Islet precursor cell (in vitro differentiated cells): ENCODE results near the gene CUEDC2.

ENCODE experiments used
- DNase-seq: peaks from one replicate; pipeline ENCODE4 v3.0.0-alpha.2; 2018

CUEDC2 gene

DNA sequence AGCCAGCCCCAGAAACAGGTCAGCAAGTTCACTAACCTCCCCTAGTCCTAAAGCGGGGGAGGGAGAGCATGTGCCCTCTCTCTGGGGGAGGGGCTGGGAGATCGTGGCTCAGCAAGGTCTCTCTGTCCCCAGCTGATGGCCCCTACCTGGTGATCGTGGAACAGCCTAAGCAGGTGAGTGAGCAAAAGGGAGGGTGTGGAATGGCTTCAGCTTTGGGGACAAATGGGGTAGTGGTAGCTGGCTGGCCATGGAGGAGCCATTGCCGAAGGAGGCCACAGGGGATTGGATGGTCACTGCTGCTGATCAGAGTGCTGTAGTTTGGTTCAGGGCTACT, 36.1 kb downstream of the CUEDC2 start:
- DNase-seq, result no peak

DNA sequence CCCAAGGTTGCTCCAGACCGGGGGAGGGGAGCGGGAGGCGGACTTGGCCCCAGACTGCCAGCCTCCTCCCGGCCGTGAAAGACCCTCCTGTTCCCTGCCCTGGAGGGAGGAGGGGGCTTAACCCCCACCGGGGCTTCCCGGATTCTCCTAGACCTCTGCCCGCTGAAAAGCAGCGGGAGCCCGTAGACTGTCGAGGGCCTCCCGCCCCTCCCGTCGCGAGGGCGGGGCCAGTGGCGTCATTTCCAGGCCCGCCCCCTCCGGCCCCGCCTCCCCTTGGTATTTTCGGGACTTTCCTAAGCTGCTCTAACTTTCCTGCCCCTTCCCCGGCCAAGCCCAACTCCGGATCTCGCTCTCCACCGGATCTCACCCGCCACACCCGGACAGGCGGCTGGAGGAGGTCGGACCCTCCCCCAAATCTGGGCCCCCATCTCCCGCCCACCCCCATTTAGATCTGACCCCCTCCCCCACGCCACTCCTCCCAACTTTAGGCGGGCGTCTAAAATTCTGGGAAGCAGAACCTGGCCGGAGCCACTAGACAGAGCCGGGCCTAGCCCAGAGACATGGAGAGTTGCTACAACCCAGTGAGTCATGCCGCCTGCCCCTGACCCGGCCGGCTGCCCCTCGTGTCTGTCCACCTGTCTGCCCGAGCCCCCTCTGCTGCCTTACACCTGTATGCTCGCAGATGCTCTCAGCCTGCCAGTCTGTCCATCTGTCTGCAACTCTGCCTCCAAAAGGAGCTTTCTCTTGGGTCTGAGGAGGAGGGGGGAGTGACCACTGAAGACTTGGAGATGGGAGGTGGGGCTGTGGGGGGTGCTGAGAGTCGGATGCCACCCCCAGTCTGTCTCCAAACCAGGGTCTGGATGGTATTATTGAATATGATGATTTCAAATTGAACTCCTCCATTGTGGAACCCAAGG, 36.7 kb downstream of the CUEDC2 start, which contains the start of gene NFKB2:
Gene NFKB2 (plus strand): TSS at position 306 of the 917 bp plus-strand sequence. CDS start 255 bp downstream, at position 561.
- peak; percentile 94 for DNase-seq

DNA sequence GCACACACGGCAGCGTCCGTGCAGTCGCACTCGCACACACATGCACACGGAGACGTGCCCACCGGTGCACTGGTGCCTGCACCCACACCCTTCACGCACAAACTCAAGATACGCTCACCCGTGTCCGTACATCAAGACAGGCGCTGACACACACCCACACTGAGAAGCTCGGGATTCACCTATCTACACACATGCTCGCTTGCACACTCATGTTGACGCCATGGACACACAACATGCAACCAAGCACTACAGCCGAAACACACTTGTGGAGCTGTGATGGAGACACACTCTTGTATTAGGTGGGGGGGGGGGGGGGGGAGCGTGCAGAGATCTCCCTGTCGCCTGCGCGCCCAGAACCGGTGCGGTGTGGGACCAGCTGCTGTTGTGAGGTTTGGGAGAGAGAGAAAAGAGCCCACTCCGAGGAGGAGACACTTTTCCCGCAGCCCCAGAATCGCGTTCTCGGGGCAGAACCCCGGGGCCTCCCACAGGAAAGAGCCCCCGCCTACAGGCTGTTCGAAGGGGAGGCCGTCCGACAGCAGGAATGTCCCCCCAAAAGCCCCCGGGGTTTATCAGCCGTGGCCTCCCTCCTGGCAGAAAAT, 37.5 kb downstream of the CUEDC2 start:
- DNase-seq, result no peak

DNA sequence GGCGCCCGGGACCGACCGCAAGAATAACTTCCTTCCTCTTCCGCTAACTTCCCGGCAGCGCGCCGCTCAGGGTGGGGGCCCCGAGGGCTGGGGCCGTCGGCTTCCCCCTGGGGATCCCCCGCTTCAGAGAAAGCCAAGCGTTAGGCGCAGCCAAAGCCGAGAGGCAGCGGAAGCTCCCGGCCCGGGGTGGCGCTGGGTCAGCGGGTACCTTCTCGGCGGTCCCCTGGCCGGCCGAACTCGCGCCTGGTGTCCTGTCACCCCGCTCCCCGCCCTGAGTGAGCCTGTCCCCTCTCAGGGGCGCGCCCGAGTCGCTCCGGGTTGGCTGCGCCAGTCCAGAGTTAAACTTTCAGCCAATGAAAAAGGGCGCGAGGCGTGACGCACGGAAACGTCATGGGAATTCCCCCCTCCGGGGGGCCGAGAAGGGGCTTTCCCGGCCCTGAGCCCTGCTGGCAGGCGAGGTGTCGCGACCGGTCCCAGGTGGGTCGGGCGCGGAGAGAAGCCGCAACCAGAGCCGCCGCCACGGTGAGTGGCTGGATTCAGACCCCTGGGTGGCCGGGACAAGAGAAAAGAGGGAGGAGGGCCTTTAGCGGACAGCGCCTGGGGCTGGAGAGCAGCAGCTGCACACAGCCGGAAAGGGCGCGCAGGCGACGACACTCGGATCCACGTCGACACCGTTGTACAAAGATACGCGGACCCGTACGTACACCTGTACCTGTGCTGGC, 38.1 kb downstream of the CUEDC2 start:
- peak; percentile 95 for DNase-seq

DNA sequence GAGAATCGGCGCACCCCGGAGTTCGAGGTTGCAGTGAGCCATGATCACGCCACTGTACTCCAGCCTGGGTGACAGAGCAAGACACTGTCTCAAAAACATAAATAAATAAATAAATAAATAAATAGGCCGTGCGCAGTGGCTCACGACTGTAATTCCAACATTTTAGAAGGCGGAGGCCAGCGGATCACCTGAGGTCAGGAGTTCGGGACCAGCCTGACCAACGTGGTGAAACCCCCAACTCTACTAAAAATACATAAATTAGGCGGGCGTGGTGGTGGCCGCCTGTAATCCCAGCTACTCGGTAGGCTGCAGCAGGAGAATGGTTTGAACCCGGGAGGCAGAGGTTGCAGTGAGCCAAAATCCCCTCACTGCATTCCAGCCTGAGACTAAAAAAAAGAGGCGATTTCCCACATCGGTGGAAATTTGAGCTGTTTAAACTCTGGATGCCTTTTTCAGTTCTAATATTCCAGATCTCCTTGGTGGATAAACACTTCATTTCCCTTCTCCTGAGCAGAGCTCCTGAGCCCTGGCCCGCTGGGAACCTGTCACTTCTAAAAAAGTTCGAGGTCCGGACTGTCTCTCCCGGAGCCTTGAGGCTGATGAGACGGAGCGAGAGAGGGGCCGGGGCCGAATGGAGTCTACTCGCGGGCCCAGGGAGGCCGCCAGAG, 38.8 kb downstream of the CUEDC2 start:
- DNase-seq, result no peak

DNA sequence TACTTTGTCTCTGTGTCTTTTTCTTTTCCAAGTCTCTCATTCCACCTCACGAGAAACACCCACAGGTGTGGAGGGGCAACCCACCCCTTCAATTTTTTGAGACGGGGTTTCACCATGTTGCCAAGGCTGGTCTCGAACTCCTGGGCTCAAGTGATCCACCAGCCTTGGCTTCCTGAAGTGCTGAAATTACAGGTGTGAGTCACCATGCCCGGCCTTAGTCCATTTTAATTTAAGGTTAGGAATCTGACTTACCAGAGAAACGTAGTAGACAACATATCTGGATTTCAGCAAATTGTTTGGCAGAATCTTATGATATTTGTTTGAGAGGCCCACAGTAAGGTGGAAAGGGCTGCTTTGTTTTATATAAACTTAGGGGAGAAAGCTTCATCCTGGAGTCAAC, 40.1 kb downstream of the CUEDC2 start:
- no peak for DNase-seq

DNA sequence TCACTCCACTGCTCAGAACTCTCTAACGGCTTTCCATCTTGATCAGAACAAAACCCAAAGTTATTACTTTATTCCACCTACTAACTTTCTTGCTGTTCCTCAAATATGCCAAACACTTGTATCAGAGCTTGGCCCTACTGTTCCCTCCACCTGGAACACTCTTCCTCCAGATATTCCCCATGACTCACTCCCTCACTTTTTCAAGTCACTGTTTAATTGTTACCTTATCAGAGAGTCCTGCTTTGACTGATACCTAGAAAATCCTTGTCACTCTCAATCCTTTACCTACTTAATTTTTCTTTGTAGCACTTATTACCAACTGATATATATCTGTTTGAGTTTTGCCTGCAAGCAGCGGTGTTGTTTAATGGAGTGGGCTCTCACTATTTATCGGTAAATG, 42.5 kb downstream of the CUEDC2 start:
- DNase-seq, result no peak

DNA sequence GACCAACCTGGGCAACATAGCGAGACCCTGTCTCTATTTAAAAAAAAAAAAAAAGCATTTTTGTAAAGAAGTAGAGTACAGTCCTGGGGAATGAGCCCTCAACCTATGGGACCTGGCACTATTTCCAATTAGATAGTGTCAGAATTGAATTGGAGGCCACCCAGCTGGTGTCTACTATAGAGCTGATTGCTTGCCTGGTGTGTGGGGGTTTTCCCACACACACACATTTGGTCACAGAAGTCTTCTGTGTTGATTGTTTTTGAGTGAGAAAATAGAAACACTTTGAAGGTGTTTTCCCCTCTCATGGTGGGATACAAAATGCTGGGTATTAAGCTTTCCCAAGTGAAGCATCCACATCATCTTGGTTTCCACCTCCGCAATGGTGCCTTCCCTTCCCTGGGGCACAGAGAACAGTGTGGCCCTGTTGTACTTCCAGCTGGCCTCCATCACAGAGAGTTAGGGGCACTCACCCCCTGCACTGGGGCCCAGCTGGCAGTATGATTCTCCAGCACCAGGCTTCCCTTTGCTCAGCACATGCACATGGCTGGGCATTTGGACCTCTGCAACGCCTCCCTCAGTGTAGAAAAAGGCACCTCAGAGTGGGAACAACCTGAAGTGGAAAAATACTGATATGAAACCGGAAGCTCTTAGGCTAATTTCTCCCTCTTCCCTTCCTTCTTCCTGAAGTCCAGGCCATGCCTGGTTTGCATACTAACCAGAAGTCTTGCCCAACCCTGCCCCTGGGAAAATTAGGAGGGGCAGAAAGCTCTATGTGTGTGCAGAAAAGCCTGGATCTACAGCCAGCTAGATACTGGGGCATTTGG, 47.6 kb downstream of the CUEDC2 start:
- no peak for DNase-seq

DNA sequence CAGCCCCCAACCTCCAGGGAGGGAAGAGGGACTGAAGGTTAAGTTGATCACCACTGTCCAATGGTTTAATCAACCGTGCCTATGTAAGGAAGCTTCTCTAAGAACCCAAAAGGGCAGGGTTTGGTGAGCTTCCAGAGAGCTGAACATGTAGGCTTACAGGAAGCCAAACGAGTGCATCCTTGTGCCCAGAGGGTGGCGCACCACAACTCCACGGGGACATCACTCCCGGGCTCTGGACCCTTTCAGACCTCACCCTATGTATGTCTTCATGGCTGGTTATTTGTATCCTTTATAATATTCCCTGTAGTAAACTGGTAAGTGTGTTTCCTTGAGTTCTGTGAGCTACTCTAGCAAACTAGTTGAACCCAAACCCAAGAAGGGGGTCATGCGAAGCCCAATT, 48.3 kb downstream of the CUEDC2 start:
- peak; percentile 65 for DNase-seq

DNA sequence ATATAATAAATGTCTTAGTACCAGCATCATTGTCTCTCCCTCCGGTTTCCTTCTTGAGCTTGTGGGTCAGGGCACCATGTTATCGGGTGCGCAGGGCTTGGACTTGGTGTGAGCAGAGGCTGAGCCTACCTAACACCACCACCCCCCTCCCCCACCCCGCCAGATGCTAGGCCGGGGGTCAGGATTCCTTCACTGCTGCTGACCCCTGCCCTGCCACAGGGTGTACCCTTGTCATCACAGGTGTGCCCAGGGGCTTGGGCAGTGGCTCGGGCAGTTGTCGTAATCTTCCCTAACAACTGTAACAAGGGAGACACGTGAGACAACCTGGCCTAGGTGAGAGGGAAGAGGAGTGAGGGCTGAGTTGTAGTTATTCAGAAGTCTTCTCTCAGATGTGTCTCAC, 49.5 kb downstream of the CUEDC2 start:
- DNase-seq, result no peak

DNA sequence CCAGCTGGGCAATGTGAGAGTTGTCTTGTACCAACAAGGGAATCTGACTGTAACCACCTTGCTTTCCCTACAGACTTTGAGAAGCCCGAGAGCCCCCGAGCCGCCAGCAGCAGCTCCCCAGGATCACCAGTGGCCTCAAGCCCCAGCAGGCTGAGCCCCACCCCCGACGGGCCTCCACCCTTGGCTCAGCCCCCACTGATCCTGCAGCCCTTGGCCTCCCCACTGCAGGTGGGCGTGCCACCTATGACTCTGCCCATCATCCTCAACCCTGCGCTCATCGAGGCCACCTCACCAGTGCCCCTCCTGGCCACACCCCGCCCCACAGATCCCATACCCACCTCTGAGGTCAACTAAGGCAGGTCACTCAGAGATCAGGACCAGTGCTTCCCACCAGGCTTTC, 50.4 kb downstream of the CUEDC2 start:
- DNase-seq, result no peak

DNA sequence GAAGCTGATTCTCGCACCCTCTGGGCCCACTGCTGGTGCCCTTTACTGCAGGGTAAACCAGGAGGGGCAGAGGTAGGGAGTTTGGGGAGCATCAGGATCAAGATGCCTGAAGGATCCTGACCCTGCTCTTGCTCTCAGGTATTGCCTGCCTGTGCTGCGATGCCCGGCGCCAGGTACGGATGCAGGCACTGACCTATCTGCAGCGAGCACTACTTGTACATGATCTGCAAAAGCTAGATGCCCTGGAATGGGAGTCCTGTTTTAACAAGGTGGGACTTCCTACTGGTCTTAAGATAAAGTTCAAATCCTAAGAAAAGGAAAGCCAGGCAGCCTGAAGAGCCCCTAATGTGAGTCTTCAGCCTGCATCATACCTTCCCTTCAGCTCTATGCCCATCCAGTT, 53.0 kb downstream of the CUEDC2 start:
- no peak for DNase-seq

DNA sequence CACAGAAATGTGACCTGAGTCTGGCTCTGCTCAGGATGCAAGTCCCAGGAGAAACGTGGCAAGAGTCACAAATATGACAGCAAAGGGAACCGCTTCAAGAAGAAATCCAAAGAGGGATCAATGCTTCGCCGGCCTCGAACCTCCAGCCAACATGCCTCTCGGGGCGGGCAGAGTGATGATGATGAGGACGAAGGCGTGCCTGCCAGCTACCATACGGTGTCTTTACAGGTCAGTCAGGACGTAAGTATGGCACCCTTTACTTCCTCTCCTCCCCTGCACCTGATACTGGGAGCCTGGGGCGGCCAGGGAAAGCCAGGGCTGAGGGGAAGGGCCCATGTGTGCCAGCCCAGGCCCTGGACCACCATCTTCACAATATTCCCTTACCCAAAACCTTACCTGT, 55.5 kb downstream of the CUEDC2 start:
- DNase-seq, result no peak

DNA sequence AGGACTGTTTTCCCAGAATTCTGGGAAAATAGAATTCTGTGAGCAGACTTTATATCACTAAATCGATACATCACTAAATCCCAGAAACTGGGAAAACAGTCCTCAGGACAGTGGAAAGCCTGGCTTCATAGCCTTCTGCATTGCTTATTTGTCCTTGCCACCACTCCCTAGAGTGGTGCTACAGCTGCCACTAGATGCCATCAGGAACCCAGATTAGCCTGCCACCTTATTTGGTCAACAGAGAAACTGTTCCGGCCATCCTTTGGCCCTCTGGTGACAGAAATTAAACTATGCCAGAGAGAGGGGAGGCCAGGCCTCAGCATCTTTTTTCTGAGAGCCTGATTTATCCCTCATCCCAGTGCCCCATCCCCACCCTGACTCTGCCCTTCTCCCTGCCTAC, 56.5 kb downstream of the CUEDC2 start:
- no peak for DNase-seq

DNA sequence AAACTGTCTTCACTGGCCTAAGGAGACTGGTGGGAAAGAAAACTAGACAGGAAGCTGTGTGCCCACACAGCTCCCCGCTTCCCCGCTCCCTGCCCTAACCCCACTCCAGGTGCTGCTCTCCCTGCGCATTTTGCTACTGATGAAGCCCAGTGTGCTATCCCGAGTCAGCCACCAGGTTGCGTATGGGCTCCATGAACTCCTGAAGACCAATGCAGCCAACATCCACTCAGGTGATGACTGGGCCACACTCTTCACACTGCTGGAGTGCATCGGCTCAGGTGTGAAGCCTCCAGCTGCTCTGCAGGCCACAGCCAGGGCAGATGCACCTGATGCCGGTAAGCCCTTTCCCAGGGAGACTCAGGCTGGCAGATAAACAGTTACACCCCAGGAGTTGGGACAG, 57.1 kb downstream of the CUEDC2 start:
- DNase-seq, result no peak
